Measurements from ENCODE around the gene SNX1. TPM values are rescaled to one million over a fixed set of nuclear protein-coding genes. Genes with fewer than 3 reads are reported as not detected.

The SNX1 gene
- total RNA-seq, 4 donors from 2014 or later: 112 to 125 (median 118) TPM

GRCh38 chr15:64051407-64052259 is 44.1 kb upstream of the SNX1 start:
- TF ChIP-seq, protein P1, sequence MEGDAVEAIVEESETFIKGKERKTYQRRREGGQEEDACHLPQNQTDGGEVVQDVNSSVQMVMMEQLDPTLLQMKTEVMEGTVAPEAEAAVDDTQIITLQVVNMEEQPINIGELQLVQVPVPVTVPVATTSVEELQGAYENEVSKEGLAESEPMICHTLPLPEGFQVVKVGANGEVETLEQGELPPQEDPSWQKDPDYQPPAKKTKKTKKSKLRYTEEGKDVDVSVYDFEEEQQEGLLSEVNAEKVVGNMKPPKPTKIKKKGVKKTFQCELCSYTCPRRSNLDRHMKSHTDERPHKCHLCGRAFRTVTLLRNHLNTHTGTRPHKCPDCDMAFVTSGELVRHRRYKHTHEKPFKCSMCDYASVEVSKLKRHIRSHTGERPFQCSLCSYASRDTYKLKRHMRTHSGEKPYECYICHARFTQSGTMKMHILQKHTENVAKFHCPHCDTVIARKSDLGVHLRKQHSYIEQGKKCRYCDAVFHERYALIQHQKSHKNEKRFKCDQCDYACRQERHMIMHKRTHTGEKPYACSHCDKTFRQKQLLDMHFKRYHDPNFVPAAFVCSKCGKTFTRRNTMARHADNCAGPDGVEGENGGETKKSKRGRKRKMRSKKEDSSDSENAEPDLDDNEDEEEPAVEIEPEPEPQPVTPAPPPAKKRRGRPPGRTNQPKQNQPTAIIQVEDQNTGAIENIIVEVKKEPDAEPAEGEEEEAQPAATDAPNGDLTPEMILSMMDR (IDR thresholded peaks at IDR 0.05; ENCODE audit: low read depth): no peak

- TF ChIP-seq, protein P1 (IDR thresholded peaks at IDR 0.05; ENCODE audit: low read depth): no peak
Observed at GRCh38 chr15:64052925-64053491, 42.8 kb upstream of the SNX1 start.

GRCh38 chr15:64058279-64058678 is 37.5 kb upstream of the SNX1 start:
- TF ChIP-seq, protein P1 (IDR thresholded peaks at IDR 0.05; ENCODE audit: low read depth): no peak

DNA sequence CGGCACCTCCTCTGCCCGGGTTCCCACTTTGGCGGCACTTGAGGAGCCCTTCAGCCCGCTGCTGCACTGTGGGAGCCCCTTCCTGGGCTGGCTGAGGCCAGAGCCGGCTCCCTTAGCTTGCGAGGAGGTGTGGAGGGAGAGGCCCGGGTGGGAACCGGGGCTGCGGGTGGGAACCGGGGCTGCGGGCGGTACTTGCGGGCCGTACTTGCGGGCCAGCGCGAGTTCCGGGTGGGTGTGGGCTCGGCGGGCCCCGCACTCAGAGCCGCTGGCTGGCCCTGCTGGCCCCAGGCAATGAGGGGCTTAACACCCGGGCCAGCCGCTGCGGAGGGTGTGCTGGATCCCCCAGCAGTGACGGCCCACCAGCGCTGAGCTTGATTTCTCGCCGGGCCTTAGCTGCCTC is 35.1 kb upstream of the SNX1 start:
- TF ChIP-seq, protein P1 (IDR thresholded peaks at IDR 0.05; ENCODE audit: low read depth): no peak

GRCh38 chr15:64066451-64066850 is 29.3 kb upstream of the SNX1 start:
- TF ChIP-seq, protein P1 (IDR thresholded peaks at IDR 0.05; ENCODE audit: low read depth): no peak

GRCh38 chr15:64067564-64068030 is 28.2 kb upstream of the SNX1 start:
- TF ChIP-seq, protein P1 (IDR thresholded peaks at IDR 0.05; ENCODE audit: low read depth): no peak

DNA sequence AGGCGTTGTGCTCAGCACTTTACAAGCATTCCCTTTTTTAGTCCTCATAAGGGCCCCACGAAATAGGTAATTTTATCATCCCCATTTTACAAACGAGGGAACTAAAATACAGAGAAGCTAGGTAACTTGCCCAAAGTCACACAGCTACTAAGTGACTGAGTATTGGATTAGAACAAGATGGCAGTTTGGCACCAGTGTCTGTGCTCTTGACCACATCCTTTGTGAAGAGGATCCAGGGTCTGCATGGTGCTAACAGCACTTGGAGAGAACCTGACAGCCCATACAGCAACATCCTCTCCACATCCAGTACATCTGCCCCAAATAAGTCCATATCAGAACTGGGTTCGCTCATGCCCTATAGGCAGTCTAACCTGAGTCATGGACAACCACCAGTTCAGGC is 27.6 kb upstream of the SNX1 start:
- TF ChIP-seq, protein P1 (IDR thresholded peaks at IDR 0.05; ENCODE audit: low read depth): no peak

Data from subcutaneous adipose tissue (tissue), 4 donors.